Natural killer cell (primary cell): ENCODE measurements around the gene TTLL9. TPM values are rescaled to one million over a fixed set of nuclear protein-coding genes. Genes with fewer than 3 reads are reported as not detected.

Experiments used
- ATAC-seq, 3 donors: fragments of 150-1000 bp in 2 of 3; fragments of 200-7000 bp in 1 of 3; cut with Tn5 transposase; 1 replicate in 1 of 3; 2 replicates in 2 of 3; pipeline ENCODE4 v1.10.0; 2021; ENCODE audit warnings: mild to moderate bottlenecking in 2 of 3, moderate library complexity in 2 of 3
- DNase-seq, 2 donors: peaks; one replicate each; pipeline versions ENCODE4 v3.0.0 to v3.0.0-alpha.2; 2013 to 2021; ENCODE audit warnings: mixed read lengths in 1 of 2
- H3K27ac ChIP-seq: one replicate; pipeline ENCODE4 v1.5.1; 2013; ENCODE audit warnings: mild to moderate bottlenecking, low read length
- H3K27me3 ChIP-seq: one replicate; pipeline ENCODE4 v1.6.1; 2013; ENCODE audit warnings: low read length; ENCODE audit not compliant: control insufficient read depth, insufficient read depth
- H3K36me3 ChIP-seq: one replicate; pipeline ENCODE4 v1.6.1; 2013; ENCODE audit warnings: low read length; ENCODE audit not compliant: control insufficient read depth, insufficient read depth
- H3K4me1 ChIP-seq: one replicate; pipeline ENCODE4 v1.6.1; 2013; ENCODE audit warnings: low read length; ENCODE audit not compliant: control insufficient read depth, insufficient read depth
- H3K4me3 ChIP-seq: one replicate; pipeline ENCODE4 v1.5.1; 2013; ENCODE audit warnings: low read length
- H3K9me3 ChIP-seq: one replicate; pipeline ENCODE4 v1.6.1; 2013; ENCODE audit warnings: low read length; ENCODE audit not compliant: control insufficient read depth, insufficient read depth
- H3K27ac Mint-ChIP-seq, 2 donors: one replicate each; pipeline ENCODE4 v1.8.0; 2022; ENCODE audit warnings: mild to moderate bottlenecking in 2 of 2, mixed read lengths in 2 of 2, moderate library complexity in 1 of 2
- H3K27me3 Mint-ChIP-seq, 2 donors: one replicate each; pipeline ENCODE4 v1.8.0; 2022; ENCODE audit warnings: low read depth in 2 of 2, mixed read lengths in 2 of 2
- H3K36me3 Mint-ChIP-seq: one replicate; pipeline ENCODE4 v1.8.0; 2022; ENCODE audit warnings: mixed read lengths
- H3K4me1 Mint-ChIP-seq, 2 donors: one replicate each; pipeline ENCODE4 v1.8.0; 2022; ENCODE audit warnings: mixed read lengths in 2 of 2
- H3K4me3 Mint-ChIP-seq: one replicate; pipeline ENCODE4 v1.8.0; 2022; ENCODE audit warnings: mild to moderate bottlenecking, moderate library complexity, mixed read lengths
- H3K9me3 Mint-ChIP-seq, 2 donors: one replicate each; pipeline ENCODE4 v1.8.0; 2022; ENCODE audit warnings: mixed read lengths in 2 of 2
- WGBS: methylation state at CpG from one replicate; pipeline ENCODE4 v1.1.7; 2013; ENCODE audit warnings: missing lambda C conversion rate; ENCODE audit not compliant: insufficient coverage; 5-methylcytosine and 5-hydroxymethylcytosine counted together
- intact Hi-C: fragments of 100-400 bp; cut with micrococcal nuclease; formaldehyde crosslinking; loops from one replicate; pipeline ENCODE4 v1.14.2; 2022
- total RNA-seq, 4 donors: library from RNA; stranded (reverse); fragments of 120-200 nt in 1 of 4; gene quantifications; one replicate each; pipeline versions ENCODE4 v1.2.3 to v1.2.4, GENCODE V29; 2013 to 2022
- TF ChIP-seq, protein P1 (sequence below): fragments of 200-600 bp; IDR thresholded peaks from one replicate; pipeline ENCODE4 v1.8.0; 2022; ENCODE audit warnings: antibody characterized with exemption

The TTLL9 gene
- total RNA-seq, 3 donors from 2014 or later (not counting 1 experiment from before 2014, with no cell fraction given), result not detected

DNA sequence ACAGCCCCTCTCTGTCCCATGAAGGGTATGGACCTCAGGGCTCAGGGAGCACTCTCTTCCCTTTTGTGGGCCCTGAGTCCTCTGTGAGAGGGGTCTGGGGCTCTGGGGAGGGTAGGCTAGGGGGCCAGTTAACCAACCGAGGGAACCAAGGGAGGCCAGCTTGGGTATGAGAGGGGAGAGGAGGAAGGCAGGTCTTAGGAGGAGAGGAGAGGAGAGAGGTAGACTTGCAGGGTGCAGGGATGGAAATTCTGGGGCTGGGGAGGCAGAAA, 827 bp upstream of the TTLL9 start:
- ATAC-seq (peak in 1 of 3 donors; percentile 31), DNase-seq (no peak)
- Mint-ChIP-seq H3K4me3 (peak overlapping the region; percentile 85), H3K27ac (peak overlapping the region in 1 of 2 donors; percentile 76), H3K27me3 (peaks cover 45 to 46% of the 10 kb centered on the region in 2 donors), H3K4me1 (peaks cover 13 to 18% of the 10 kb centered on the region in 2 donors), H3K9me3 (no peaks in the 10 kb centered on the region), H3K36me3 (no peaks in the 10 kb centered on the region)
- WGBS, result 0% methylated on average over 1 of the region's 1 CpG
- Histone ChIP-seq H3K4me3 (peak overlapping the region; percentile 23), H3K27ac (no peak overlapping the region), H3K9me3 (no peaks in the 10 kb centered on the region), H3K27me3 (peaks cover 21% of the 10 kb centered on the region), H3K36me3 (no peaks in the 10 kb centered on the region), H3K4me1 (peaks cover 20% of the 10 kb centered on the region)
- TF ChIP-seq, protein P1, sequence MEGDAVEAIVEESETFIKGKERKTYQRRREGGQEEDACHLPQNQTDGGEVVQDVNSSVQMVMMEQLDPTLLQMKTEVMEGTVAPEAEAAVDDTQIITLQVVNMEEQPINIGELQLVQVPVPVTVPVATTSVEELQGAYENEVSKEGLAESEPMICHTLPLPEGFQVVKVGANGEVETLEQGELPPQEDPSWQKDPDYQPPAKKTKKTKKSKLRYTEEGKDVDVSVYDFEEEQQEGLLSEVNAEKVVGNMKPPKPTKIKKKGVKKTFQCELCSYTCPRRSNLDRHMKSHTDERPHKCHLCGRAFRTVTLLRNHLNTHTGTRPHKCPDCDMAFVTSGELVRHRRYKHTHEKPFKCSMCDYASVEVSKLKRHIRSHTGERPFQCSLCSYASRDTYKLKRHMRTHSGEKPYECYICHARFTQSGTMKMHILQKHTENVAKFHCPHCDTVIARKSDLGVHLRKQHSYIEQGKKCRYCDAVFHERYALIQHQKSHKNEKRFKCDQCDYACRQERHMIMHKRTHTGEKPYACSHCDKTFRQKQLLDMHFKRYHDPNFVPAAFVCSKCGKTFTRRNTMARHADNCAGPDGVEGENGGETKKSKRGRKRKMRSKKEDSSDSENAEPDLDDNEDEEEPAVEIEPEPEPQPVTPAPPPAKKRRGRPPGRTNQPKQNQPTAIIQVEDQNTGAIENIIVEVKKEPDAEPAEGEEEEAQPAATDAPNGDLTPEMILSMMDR, result no peak
- intact Hi-C loops, result no loop called here

DNA sequence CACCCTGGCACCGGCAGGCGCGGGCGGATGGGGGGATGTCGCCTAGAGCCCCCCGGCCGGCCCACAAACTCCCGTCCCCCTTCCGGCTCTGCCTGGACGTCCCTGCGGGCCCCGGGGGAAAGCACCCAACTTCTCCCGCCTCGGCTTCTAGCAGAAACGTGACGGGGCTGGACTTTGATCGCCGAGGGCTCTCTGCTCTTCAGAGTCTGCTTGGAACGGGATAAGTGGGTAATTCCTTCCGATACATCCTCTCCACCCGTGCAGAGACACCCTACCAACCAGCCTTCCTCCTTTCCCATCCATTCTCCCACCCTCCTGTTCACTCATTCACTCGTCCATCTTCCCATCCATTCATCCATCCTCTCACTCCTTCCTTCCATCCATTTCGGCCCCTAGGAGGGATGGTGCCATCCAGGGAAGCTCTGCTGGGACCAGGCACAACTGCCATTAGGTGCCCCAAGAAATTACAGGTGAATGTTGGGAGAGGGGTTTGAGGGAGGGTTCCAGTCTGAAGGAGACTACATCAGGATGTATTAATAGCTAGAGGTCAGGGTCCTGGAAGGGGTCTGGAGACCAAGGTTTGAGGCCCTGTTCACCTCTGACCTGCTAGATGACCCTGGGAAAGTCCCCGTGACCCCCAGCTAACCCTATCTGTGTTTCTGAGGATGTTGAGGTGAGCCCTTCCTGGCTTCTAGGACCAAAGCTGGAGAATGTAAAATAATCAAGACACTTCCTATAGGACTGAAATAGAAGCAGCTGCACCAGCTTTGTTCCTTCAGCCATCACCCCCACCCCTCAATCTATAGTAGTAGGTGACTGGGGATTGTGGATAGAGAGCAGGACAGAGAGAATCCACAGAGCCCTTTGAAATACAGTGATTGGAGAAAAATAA, 538 bp downstream of the TTLL9 start:
- H3K4me1 ChIP-seq, result peaks cover 20% of the 10 kb centered on the region
- Mint-ChIP-seq H3K9me3 (no peaks in the 10 kb centered on the region), H3K27ac (peak overlapping the region in 1 of 2 donors; percentile 67), H3K27me3 (peaks cover 45 to 52% of the 10 kb centered on the region in 2 donors), H3K36me3 (no peaks in the 10 kb centered on the region), H3K4me1 (peaks cover 13 to 18% of the 10 kb centered on the region in 2 donors), H3K4me3 (peak overlapping the region; percentile 81)
- ATAC-seq (peak in 1 of 3 donors; percentile 24), DNase-seq (no peak)
- no peaks in the 10 kb centered on the region for H3K9me3 ChIP-seq
- intact Hi-C loops, result no loop called here
- WGBS, result 11% methylated on average over 24 of the region's 24 CpGs
- H3K27me3 ChIP-seq, result peaks cover 21% of the 10 kb centered on the region
- H3K36me3 ChIP-seq, result no peaks in the 10 kb centered on the region
- H3K4me3 ChIP-seq, result no peak overlapping the region
- TF ChIP-seq, protein P1, result no peak
- no peak overlapping the region for H3K27ac ChIP-seq

DNA sequence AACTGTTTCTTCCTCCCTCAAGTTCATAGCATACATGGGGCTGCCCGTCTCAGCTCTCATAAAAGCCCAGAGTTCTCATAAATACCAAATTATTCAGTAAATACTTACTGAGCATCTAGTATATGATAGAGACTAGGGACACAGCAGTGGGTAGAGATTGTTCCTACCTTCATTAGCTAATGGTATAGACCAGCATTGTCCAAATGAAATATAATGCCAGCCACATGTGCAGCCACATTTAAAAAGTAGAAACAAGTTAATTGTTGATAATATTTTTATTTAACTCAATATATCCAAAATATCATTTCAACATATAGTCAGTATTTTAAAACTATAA, 1.2 kb downstream of the TTLL9 start:
- Mint-ChIP-seq H3K4me3 (peak overlapping the region; percentile 81), H3K36me3 (no peaks in the 10 kb centered on the region), H3K9me3 (no peaks in the 10 kb centered on the region), H3K27ac (no peak overlapping the region), H3K4me1 (peaks cover 13 to 18% of the 10 kb centered on the region in 2 donors), H3K27me3 (peaks cover 48 to 52% of the 10 kb centered on the region in 2 donors)
- ATAC-seq (no peak), DNase-seq (no peak)
- no peaks in the 10 kb centered on the region for H3K9me3 ChIP-seq
- peaks cover 20% of the 10 kb centered on the region for H3K4me1 ChIP-seq
- H3K4me3 ChIP-seq, result no peak overlapping the region
- no peaks in the 10 kb centered on the region for H3K36me3 ChIP-seq
- H3K27me3 ChIP-seq, result peaks cover 21% of the 10 kb centered on the region
- no peak overlapping the region for H3K27ac ChIP-seq
- intact Hi-C loops, result no loop called here
- TF ChIP-seq, protein P1, result no peak
- no CpG with 5 or more reads among the region's 1 CpG for WGBS
